Measurements from ENCODE around the gene FZD10.
A peak's percentile ranks its signal among the peaks of the same experiment; 100 is the strongest.

The FZD10 gene

DNA sequence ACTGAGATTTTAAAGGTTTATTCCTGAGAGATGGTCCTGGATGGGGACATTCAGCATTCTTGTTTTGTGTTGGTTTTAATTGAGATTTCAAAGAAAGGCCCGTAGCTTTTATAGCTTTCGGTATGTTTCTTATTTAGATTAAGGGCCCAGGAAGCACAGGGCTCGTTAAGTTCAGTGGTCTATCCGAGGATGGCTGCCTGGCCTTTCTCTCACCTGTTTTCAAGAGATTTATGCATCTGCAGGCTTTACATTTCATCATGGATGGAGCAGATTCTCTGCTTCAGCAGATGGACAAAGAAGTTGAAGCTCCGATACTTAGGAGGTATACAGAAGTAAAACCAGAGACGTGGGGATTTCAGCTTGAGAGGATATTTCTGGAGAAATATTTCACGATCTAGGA is 16.0 kb downstream of the FZD10 start:
- FAIRE-seq = no peak
- no peak for DNase-seq (ENCODE audit: low spot score)

DNA sequence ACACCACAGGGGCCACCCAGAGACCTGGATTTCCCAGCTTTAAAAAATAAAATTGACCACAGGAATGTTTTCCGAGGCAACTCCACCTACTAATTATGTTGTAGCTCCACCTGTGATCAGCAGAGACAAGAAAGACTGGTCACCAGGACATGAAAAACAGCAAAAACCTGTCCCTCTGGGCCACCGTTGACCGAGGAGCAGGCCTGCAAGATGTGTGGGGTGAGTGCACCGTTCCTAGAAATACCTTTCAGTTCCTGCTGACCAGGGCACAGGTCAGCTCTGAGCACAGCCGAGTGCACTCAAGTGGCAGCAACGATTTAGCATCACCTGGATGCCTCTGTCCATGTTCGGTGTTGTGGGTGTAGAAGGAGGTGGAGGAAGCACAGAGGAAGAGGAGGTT is 16.9 kb downstream of the FZD10 start:
- no peak for DNase-seq (ENCODE audit: low spot score)
- FAIRE-seq = no peak

DNA sequence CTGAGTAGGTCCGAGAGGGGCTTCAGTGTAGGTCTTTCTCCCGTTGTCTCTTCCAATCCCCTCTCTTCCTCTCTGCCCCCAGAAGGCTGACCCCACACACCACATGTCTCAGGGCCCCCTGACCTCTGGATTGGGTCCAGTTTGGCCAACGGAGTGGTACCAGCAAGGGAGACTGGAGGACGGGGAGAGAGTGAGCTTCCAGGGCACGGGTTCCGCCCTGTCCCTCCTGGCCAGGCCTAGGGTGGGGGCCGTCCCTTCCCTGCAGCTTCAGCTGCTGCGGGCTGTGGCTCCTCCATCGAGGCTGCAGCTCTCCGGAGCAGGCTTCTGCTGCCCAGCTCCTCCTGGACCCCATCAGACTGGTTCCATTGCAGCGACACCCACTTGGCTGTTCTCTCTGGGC is 17.4 kb downstream of the FZD10 start:
- no peak for FAIRE-seq
- no peak for DNase-seq (ENCODE audit: low spot score)

DNA sequence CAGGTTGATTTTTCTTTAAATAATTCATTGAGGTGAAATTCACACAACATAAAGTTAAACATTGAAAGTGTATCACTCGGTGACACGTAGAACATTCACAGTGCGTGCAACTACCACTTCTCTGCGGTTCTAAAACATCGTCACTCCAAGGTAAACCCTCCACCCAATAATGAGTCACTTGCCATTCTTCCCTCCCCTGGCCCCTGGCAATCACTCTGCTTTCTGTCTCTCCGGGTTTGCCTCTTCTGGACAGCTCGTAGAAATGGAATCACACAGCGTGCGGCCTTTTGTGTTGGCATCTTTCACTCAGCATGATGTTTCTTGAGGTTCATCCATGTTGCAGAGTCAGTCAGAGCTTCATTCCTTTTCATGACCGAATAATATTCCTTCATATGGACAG is 18.9 kb downstream of the FZD10 start:
- FAIRE-seq (no peak), DNase-seq (ENCODE audit: low spot score) (no peak)

DNA sequence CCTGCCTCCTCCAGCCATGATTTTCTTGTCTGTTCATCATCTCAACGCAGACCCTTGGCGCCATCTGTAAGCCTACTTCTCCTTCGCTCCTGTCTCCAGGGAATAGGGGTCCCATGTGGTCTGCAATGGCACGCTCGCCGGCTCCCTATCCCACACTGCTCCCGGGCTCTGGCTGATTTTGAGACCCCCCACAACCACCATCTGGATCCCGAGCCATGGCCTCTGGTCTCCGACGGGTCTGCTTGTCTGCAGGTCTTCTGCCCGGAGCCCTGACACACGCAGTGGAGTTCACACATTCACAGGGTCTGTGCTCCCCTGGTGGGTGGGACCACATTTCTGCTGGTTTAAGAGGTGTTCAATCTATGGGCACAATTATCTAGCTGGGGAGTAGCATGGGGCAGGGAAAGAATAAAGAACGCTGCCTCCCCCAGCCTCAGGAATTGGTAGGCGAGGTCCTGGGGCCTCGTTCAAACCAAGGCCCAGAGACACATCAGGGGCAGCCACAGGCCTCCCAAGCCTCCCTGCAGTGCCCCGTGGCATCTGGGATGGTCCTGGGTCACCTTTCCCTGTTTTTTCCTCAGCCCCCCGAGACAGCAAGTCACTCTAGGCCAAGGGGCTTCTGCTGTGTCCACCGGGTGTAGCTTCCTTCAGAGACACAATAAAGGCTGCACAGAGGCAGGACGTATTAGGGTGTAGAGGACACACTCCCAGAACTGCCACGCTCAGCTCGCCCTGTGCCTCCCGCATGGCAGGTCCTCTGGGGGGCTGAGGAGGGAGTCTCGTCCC is 21.5 kb downstream of the FZD10 start:
- DNase-seq (ENCODE audit: low spot score) (no peak), FAIRE-seq (no peak)

DNA sequence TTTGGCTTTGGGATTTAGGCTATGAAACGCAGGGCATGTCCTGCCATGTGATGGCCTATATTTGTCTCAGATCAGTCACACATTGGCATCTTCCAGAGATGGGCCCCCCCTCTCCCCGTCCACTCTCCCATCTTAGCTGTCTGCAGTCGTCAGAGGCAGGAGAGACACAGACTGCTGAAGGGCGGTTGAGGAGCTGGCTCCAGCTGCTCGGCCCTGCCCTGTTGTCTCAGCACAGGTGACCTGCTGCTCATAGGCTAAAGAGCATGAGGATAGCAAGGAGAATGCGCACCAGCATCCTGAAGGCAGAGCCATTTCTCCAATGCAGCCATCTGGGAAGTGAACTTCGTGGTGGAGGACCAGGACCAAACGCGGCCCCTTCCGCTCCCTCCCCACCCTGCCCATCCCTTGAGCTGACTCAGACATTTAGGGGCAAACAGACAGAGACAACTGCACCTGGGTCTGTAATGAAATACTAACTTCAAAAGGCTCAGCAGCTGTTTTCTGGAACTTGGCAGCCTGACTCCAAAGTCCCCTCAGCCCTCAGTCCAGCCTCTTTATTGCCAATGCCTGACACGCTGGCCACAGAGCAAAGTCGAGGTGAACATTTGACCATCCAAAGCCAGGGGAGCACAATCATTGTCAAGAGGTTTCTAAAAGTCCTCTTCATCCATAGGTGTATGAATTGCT is 22.3 kb downstream of the FZD10 start:
- FAIRE-seq (no peak), DNase-seq (ENCODE audit: low spot score) (no peak)

DNA sequence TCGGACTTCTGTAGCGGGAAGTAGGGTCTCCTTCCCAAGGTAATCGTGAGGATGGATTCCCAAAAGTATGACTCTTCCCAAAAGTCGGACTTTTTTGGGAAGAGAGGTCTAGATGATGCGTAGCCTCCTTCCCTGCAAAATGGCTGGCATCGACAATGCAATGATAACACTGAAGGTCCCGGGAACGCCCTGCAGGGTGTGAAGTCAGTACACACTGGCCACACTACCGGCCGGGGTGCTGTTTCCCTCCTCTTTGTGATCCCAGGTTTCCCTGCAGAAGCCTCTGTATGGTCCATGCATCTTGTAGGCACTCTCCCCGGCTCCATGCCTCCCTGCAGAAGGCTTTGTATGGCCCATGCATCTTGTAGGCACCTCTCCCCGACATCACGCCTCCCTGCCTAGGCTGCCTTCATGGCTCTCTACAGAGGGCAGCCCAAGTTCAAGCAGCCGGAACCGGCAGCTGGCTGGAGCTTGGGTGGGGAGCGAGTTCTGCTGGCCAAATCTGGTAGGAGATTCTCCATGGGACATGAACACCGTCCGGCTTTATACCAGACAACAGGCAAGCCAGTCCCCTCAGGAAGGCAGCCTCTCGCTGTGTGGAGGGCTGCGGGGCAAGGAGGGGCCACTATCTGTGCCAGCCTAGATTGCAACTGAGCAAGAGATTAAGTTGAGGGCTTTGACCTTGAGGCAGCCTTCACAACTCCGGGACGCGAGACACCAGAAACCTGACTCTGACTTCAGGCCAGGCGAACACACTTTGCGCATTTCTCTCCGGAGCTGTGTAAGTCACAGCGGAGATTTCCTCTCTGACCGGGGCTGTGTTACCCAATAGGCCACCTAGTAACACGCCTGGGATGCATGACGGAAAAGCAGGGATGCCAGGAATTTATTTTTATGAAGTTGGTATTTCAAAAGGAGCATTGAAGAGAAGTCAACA is 23.5 kb downstream of the FZD10 start:
- FAIRE-seq (no peak), DNase-seq (ENCODE audit: low spot score) (no peak)

DNA sequence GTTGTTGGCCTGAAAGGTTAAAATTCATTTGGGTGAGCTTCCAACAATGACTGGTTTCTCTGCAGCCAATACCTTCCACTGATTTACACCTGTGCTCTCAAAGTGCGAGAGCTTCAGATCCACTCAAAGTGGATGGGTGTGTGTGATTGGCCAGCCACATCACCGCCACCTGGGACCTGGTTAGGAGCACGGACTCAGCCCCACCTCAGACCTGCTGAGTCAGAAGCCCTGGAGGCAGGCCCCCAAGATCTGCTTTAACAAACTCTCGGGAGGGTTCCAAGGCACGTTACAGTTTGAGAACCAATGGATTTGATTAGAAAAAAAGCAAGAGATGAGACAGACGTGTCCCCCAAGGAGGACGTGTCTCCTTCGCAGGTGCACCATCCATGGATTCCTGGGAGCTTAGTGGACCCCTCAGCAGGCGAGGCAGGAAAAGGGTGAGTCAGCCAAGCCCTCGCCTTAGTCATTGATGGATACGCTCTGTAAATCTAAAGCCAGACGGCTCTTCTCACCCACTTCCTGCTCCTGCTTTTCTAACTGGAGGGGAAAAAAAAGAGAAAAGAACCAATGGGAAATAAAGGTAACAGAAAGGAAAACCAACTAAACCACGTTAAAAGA is 24.5 kb downstream of the FZD10 start:
- FAIRE-seq (peak; percentile 13), DNase-seq (ENCODE audit: low spot score) (peak; percentile 87)

DNA sequence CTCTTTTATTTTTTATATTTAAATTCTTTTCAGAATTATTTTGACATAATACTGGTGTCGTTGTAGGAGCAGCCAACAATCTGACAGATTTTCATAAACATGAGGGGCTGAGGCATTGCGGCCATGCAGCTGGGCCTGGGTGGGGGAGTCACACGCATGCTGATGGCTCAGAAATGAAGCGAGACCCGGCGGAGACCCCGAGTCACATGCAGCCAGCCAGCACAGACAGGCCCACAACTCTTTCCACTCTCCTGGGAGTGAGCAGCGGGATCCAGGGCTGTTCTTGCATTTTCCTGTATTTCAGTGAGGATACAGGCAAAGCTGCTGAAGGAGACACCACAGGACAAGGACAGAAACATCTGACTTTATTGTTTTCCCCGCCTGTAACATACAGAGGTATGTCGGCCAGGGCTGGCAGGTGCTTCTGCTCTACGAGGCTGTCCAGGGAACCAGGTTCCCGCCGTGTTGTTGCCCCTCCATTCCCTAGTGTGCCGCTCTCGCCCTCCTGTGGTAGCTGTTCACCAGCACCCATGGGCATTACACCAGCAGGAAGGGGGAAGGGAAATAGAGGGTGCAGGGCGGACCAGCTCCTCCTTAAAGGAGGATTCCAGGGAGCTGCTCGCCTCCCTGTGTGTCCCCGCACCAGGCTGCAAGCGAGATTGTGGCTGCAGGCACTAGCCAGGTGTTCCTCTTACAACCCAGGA is 30.5 kb downstream of the FZD10 start:
- no peak for FAIRE-seq
- DNase-seq (ENCODE audit: low spot score) = no peak

DNA sequence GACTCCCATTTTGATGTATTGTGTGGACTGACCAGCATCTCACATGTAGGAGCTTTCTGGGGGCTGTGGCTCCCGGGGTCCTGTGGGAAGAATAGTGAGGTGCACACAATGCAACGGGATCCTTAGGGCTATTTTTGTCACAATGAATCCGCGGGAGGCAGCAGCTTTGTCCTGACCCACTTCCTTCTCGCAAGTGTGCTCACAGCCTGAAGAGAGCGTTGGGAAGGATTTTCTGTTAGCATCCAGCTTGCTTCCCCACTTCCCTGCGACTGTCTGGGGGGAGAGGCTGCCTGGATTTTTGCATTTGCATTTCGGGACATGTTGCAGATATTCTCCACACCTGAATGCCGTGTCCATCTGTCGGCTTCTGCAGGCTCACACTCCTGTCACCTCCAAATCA is 31.9 kb downstream of the FZD10 start:
- no peak for DNase-seq (ENCODE audit: low spot score)
- no peak for FAIRE-seq

DNA sequence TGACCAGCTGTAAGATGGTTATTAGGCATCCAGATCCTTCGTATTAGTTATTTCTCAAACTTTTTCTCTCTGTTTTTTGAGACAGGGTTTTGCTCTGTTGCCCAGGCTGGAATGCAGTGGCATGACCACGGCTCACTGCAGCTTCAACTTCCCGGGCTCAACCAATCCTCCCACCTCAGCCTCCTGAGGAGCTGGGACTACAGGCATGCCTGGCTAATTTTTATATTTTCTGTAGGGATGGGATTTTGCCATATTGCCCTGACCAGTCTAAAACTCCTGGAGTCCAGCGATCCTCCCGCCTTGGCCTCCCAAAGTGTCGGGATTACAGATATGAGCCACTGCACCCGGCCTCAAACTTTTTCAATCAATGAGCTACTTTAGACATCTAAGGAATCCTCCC is 33.1 kb downstream of the FZD10 start:
- no peak for DNase-seq (ENCODE audit: low spot score)
- no peak for FAIRE-seq

DNA sequence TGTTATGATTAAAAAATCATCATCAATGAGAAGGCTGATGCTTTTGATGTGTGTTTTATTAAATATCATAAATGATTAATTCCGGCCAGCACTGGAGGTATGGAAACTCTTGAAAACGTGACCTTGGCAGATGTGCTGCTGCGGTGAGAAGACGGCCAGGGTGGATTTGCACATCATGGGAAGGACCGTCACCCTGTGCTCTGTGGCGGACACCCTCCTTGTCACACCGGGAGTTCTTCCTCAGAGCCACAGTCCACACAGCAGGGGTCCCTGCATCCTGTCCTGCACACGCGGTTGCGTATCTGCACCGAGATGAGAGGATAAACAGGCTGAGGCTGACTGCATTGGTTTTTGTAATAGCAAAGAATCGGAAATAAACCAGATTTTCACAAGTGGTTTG is 33.5 kb downstream of the FZD10 start:
- DNase-seq (ENCODE audit: low spot score) = no peak

DNA sequence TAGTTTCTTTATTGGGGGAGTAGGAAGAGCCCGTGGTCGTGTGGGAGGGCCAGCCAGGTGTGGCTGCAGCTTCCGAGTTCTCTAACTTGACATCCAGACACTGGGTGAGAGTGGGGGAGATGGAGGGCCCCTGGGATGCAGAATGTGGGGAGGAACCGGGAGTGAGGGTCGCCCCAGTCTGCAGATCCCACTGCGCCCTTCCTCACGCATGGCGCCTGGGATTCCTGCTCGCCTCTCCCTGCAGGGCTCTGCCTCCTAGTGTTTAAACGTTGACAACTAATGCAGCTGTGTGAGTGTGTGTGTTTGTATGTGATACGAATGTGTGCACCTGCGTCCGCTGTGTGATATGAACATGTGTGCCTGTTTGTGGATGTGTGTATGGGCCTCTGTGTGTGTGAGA is 34.6 kb downstream of the FZD10 start:
- DNase-seq (ENCODE audit: low spot score) (no peak), FAIRE-seq (no peak)

More for the DNA sequence above, 33.5 kb downstream of the FZD10 start:
- no peak for FAIRE-seq

DNA sequence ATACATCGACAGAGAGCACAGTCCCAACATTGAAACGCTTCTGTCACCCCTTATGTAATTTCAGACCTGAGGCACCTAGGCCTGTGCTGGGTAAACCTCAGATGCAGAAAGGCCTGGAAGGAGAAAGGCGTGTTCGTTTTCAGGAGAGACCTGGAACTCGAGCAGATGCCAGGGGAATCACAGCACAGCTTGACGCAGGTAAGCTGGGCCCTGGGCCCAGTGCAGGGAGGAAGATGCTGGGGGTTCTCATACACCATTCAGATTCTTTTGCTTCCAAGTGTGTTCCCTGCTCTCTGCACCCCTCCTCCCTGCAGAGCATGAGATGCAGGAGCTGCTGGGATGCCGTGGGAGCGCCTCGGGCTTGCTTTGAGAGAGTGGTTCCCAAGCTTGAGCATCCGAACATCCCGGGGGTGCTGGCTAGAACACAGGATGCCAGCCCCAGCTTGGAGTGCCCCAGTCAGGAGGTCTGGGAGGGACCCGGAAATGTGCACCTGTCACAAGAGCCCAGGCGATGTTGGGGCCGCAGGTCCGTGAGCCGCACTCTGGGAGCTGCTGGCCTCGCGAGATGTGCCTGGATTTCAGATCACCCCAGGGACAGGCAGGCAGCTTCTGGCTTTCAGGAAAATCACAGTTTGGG is 35.9 kb downstream of the FZD10 start:
- FAIRE-seq = no peak

DNA sequence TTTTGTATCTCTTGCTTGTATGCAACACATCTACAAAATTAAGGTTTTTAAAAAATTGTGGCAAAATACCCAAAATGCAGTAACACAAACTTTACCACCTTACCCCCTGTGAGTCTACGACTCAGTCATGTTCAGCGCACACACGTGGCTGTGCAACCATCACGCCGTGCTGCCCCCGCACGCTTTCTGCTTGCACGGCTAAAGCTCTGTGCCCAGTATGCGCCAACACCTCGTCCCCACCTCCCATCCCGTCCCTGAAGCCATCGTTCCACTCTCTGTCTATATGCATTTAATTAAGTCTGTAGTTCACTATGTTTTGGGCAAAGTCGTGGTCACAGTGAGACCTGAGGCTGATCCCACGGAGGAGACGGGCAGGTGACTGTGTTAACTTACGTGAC is 36.4 kb downstream of the FZD10 start:
- FAIRE-seq = no peak

More for the DNA sequence above, 35.9 kb downstream of the FZD10 start:
- DNase-seq (ENCODE audit: low spot score) = no peak

DNA sequence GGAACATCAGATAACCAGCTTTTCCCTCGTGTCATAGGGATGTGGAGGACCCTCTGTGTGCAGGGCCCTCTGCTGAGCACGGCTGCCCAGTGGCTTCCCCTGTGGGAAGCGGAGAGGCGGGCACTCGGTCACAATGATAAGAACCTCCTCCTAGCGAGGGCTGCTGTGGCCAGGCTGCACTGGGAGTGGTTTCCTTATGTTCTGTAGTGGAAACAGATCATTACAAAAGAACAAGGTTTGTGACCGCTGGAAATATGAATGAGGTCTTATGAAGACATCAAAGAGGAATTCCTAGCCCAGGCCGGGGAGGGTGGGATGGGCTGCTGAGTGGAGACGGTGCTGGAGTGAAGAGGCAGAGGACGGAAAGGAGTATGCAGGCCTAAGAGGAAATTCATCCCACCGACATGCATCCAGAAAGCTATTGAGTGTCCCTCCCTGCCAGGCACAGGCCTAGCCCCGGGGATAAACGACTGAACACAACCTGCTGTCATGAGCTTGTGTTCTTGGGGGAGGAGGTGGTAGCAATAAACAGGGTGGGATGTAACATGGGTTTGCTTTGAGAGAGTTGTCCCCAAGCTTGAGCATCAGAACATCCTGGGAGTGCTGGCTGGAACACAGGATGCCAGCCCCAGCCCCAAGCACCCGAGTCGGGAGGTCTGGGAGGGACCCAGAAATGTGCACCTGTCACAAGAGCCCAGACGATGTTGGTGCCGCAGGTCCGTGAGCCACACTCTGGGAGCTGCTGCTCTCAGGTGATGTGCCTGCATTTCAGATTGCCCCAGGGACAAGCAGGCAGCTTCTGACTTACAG is 37.5 kb downstream of the FZD10 start:
- DNase-seq (ENCODE audit: low spot score) (no peak), FAIRE-seq (no peak)

More for the DNA sequence above, 36.4 kb downstream of the FZD10 start:
- DNase-seq (ENCODE audit: low spot score) = no peak

DNA sequence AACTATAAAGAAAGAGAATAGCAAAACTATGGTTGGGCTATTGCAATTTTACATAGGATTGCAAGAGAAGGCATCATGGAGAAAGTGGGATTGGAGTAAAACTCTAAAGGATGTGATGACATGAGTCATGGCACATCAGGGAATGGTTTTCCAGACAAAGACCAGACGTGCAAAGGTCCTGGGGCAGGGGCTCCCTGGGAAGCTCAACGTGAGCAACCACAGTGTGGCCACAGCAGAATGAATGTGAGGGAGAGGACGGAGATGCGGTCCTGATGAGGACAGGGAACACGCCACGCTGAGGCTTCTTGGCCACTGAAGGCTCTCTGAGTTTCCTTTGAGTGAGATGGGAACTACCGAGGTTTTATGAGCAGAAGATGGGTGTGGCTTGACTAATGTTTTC is 38.2 kb downstream of the FZD10 start:
- DNase-seq (ENCODE audit: low spot score) (no peak), FAIRE-seq (no peak)

DNA sequence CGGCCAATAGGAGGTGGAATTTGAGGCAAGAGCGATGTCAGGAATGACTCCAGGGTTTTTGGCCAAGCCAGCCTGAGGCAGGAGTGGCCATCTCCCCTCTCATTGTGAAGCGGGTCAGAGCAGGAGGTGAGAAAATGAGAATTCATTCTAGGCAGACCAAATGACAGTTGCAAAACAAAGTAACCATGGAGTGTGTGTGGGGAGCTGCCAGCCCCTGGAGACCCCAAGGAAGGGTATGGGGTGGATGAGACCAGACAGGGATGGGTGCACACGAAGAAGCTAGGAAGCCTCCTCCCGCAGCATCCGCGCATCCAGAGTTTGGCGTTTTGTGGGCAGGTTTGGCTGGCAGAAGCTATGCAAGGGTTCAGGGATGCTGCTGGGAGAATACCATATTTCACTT is 38.8 kb downstream of the FZD10 start:
- DNase-seq (ENCODE audit: low spot score) (no peak), FAIRE-seq (no peak)

DNA sequence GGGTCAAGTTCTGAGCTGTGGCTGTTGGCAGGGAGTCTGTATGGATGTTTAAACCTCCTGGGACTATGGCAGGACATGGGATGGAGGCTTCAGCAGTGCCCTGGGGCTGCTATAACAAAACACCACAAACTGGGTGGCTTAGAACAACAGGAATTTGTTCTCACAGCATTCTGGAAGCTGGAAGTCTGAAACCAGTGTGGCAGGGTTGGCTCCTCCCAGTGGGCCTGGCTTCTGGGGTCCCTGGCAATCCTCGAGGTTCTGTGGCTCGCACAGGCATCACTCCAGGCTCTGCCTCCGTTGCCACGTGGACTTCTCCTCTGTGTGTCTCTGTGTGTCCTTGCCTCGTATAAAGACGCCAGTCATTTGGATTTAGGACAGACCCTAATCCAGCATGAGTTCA is 39.9 kb downstream of the FZD10 start:
- FAIRE-seq (no peak), DNase-seq (ENCODE audit: low spot score) (no peak)

DNA sequence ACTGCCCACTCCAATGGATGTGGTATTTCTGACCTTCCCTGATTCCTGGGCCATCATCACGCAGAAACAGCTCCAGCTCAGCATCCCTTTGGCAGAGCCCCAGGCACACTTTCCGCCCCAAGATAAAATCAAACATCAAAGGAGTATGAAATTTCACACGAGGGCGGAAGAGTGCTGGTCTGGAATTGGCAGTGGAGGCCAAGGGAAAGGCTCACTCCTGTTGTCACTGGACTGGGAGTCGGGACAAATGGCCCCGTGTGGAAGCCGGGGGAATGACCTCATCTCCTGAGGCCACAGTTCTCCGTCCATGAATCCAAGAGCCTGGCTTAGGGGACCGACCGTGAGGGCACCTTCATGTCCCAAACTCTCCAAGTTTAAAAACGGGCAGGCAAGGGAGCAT is 40.9 kb downstream of the FZD10 start:
- no peak for FAIRE-seq
- no peak for DNase-seq (ENCODE audit: low spot score)

All from urothelium cell line (cell line).